Adrenal gland (tissue), 5 donors: ENCODE data around the gene DNAJC11.

Experiments used
- POLR2A ChIP-seq, 2 donors: fragments of 450-650 bp; IDR thresholded peaks; one replicate each; pipeline ENCODE4 v1.6.1; 2017; ENCODE audit warnings: antibody characterized with exemption in 2 of 2, mild to moderate bottlenecking in 2 of 2, moderate library complexity in 1 of 2
- TF ChIP-seq, protein P1 (sequence below), 6 experiments: fragments of 450-650 bp in 4 of 6; fragments of 200-600 bp in 2 of 6; sonication (generic) in 1 of 6; IDR thresholded peaks; 1 replicate in 5 of 6; 2 replicates in 1 of 6; pipeline versions ENCODE4 v1.5.1 to v1.8.0; 2016 to 2021; ENCODE audit warnings: antibody characterized with exemption in 6 of 6, mild to moderate bottlenecking in 2 of 6, moderate library complexity in 1 of 6
- donor health status: DM: no; HTN: no; CAD: no.

DNA sequence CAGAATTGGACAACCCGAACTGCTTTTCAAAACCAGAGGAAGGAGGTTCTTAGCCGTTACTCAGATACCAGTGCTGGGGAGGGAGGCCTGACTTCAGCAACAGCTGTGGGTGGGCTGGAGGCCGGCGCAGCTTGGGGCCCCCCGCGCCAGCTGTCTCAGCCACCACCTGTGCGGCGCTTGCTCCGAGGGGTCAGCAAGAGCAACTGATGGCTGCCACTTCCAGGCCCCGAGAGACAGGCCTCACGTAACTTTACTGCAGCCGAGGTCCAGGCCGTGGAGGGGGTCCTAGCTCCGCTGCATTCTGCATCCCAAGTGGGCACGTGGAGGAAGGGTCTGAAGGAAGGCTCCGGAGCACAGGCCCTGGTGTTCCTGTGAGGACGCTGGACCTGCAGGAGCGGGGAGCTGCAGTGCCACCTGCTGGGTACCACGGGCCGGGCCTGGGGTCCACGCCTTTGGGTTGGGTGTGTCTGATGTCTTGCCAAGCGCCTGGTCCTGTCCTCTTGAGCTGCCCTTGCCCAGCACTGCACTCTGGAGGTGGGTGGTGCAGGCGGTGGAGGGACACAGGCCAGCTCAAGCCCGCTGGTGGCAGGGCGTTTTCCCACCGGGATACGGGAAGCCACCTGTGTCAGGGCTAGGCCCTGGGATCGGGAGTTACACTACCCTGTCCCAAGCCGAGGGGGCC lies 67.1 kb downstream of the DNAJC11 start:
- TF ChIP-seq, protein P1, sequence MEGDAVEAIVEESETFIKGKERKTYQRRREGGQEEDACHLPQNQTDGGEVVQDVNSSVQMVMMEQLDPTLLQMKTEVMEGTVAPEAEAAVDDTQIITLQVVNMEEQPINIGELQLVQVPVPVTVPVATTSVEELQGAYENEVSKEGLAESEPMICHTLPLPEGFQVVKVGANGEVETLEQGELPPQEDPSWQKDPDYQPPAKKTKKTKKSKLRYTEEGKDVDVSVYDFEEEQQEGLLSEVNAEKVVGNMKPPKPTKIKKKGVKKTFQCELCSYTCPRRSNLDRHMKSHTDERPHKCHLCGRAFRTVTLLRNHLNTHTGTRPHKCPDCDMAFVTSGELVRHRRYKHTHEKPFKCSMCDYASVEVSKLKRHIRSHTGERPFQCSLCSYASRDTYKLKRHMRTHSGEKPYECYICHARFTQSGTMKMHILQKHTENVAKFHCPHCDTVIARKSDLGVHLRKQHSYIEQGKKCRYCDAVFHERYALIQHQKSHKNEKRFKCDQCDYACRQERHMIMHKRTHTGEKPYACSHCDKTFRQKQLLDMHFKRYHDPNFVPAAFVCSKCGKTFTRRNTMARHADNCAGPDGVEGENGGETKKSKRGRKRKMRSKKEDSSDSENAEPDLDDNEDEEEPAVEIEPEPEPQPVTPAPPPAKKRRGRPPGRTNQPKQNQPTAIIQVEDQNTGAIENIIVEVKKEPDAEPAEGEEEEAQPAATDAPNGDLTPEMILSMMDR (IDR thresholded peaks at IDR 0.05), result peak; percentile 17 to 59 (median 49)
- no peak for TF ChIP-seq POLR2A (IDR thresholded peaks at IDR 0.05)
